ENCODE results near the gene ATP2A1.

Gene ATP2A1

GRCh38 chr16:28918698-28919097, 40.4 kb downstream of the ATP2A1 start:
- peaks cover 18 to 25% of the 10 kb centered on the region in 2 experiments for H3K36me3 ChIP-seq (ENCODE audit: control insufficient read depth in 1 of 2, insufficient read depth in 2 of 2, low read length in 2 of 2)
- no peak overlapping the region for H3K4me2 ChIP-seq (ENCODE audit: low read length)
- H3K14ac ChIP-seq (ENCODE audit: low read length) = no peak overlapping the region
- H3K18ac ChIP-seq (ENCODE audit: low read length) = no peak overlapping the region
- H2BK12ac ChIP-seq (ENCODE audit: low read length) = no peak overlapping the region
- no peak overlapping the region for H2AK5ac ChIP-seq (ENCODE audit: low read length)
- no peak overlapping the region for H4K12ac ChIP-seq (ENCODE audit: low read depth, low read length)
- H2BK5ac ChIP-seq (ENCODE audit: low read depth, low read length, poor library complexity) = no peak overlapping the region
- no peak overlapping the region for H3K9ac ChIP-seq (ENCODE audit: low read length)
- peaks cover 0 to 2% of the 10 kb centered on the region in 2 experiments for H3K4me1 ChIP-seq (ENCODE audit: control insufficient read depth in 1 of 2, insufficient read depth in 2 of 2, low read length in 2 of 2)
- no CpG with 5 or more reads among the region's 3 CpGs for WGBS (ENCODE audit: extremely low coverage, insufficient coverage, insufficient read length)
- H3K23ac ChIP-seq (ENCODE audit: low read length) = no peak overlapping the region
- no peak overlapping the region for H3K27ac ChIP-seq (ENCODE audit: low read depth, low read length)
- no peaks in the 10 kb centered on the region for H3K9me3 ChIP-seq (ENCODE audit: insufficient read depth, low read depth, low read length)
- no peak overlapping the region for H2AFZ ChIP-seq (ENCODE audit: insufficient read depth, low read length, poor library complexity)
- no peak for DNase-seq
- H3K4me3 ChIP-seq (ENCODE audit: low read depth, low read length) = no peak overlapping the region
- H3K4ac ChIP-seq (ENCODE audit: low read depth, low read length) = no peak overlapping the region
- H3K79me2 ChIP-seq (ENCODE audit: control insufficient read depth, insufficient read depth, low read length, poor library complexity) = no peaks in the 10 kb centered on the region
- H3K27me3 ChIP-seq (ENCODE audit: insufficient read depth, low read length) = no peaks in the 10 kb centered on the region
- no peak overlapping the region for H4K8ac ChIP-seq (ENCODE audit: low read depth, low read length)
- no peak overlapping the region for H2BK120ac ChIP-seq (ENCODE audit: insufficient read depth, low read length, poor library complexity)
- H4K91ac ChIP-seq (ENCODE audit: low read depth, low read length) = no peak overlapping the region
- no peaks in the 10 kb centered on the region for H3K79me1 ChIP-seq (ENCODE audit: low read length)

- no CpG with 5 or more reads among the region's 3 CpGs for WGBS (ENCODE audit: extremely low coverage, insufficient coverage, insufficient read length)
- Histone ChIP-seq H4K12ac (ENCODE audit: low read depth, low read length) (no peak overlapping the region), H3K27ac (ENCODE audit: low read depth, low read length) (no peak overlapping the region), H3K79me2 (ENCODE audit: control insufficient read depth, insufficient read depth, low read length, poor library complexity) (peaks cover 7% of the 10 kb centered on the region), H3K4me1 (ENCODE audit: control insufficient read depth in 1 of 2, insufficient read depth in 2 of 2, low read length in 2 of 2) (peaks cover 4 to 10% of the 10 kb centered on the region in 2 experiments), H3K36me3 (ENCODE audit: control insufficient read depth in 1 of 2, insufficient read depth in 2 of 2, low read length in 2 of 2) (peaks cover 0 to 8% of the 10 kb centered on the region in 2 experiments), H3K23ac (ENCODE audit: low read length) (no peak overlapping the region), H2BK120ac (ENCODE audit: insufficient read depth, low read length, poor library complexity) (no peak overlapping the region), H3K18ac (ENCODE audit: low read length) (no peak overlapping the region), H3K9me3 (ENCODE audit: insufficient read depth, low read depth, low read length) (peaks cover 2% of the 10 kb centered on the region), H2BK5ac (ENCODE audit: low read depth, low read length, poor library complexity) (no peak overlapping the region), H3K27me3 (ENCODE audit: insufficient read depth, low read length) (no peaks in the 10 kb centered on the region), H3K14ac (ENCODE audit: low read length) (no peak overlapping the region), H3K4me3 (ENCODE audit: low read depth, low read length) (no peak overlapping the region), H4K8ac (ENCODE audit: low read depth, low read length) (no peak overlapping the region), H3K79me1 (ENCODE audit: low read length) (peaks cover 14% of the 10 kb centered on the region), H2AK5ac (ENCODE audit: low read length) (no peak overlapping the region), H3K9ac (ENCODE audit: low read length) (no peak overlapping the region), H3K4ac (ENCODE audit: low read depth, low read length) (no peak overlapping the region), H4K91ac (ENCODE audit: low read depth, low read length) (no peak overlapping the region), H3K4me2 (ENCODE audit: low read length) (no peak overlapping the region), H2AFZ (ENCODE audit: insufficient read depth, low read length, poor library complexity) (no peak overlapping the region), H2BK12ac (ENCODE audit: low read length) (no peak overlapping the region)
- DNase-seq = no peak
Measured at GRCh38 chr16:28923231-28923587, 44.9 kb downstream of the ATP2A1 start.

- H2AFZ ChIP-seq (ENCODE audit: insufficient read depth, low read length, poor library complexity) = peak overlapping the region; percentile 94
- no CpG with 5 or more reads among the region's 13 CpGs for WGBS (ENCODE audit: extremely low coverage, insufficient coverage, insufficient read length)
- peaks cover 7% of the 10 kb centered on the region for H3K79me2 ChIP-seq (ENCODE audit: control insufficient read depth, insufficient read depth, low read length, poor library complexity)
Measured at GRCh38 chr16:28923652-28924398, 45.5 kb downstream of the ATP2A1 start.

GRCh38 chr16:28924399-28924761, 46.1 kb downstream of the ATP2A1 start:
- Histone ChIP-seq H3K14ac (ENCODE audit: low read length) (peak overlapping the region; percentile 90), H3K18ac (ENCODE audit: low read length) (peak overlapping the region; percentile 92), H2AK5ac (ENCODE audit: low read length) (peak overlapping the region; percentile 78), H3K4me1 (ENCODE audit: control insufficient read depth in 1 of 2, insufficient read depth in 2 of 2, low read length in 2 of 2) (peaks cover 4 to 10% of the 10 kb centered on the region in 2 experiments), H3K79me1 (ENCODE audit: low read length) (peaks cover 14% of the 10 kb centered on the region), H3K9me3 (ENCODE audit: insufficient read depth, low read depth, low read length) (peaks cover 2% of the 10 kb centered on the region), H2AFZ (ENCODE audit: insufficient read depth, low read length, poor library complexity) (peak overlapping the region; percentile 94), H3K27me3 (ENCODE audit: insufficient read depth, low read length) (no peaks in the 10 kb centered on the region), H4K91ac (ENCODE audit: low read depth, low read length) (peak overlapping the region; percentile 72), H3K79me2 (ENCODE audit: control insufficient read depth, insufficient read depth, low read length, poor library complexity) (peaks cover 7% of the 10 kb centered on the region), H4K8ac (ENCODE audit: low read depth, low read length) (peak overlapping the region; percentile 93), H3K9ac (ENCODE audit: low read length) (peak overlapping the region; percentile 75), H3K27ac (ENCODE audit: low read depth, low read length) (peak overlapping the region; percentile 80), H4K12ac (ENCODE audit: low read depth, low read length) (peak overlapping the region; percentile 90), H2BK120ac (ENCODE audit: insufficient read depth, low read length, poor library complexity) (peak overlapping the region; percentile 74), H3K4ac (ENCODE audit: low read depth, low read length) (peak overlapping the region; percentile 83), H2BK5ac (ENCODE audit: low read depth, low read length, poor library complexity) (peak overlapping the region; percentile 85), H3K4me2 (ENCODE audit: low read length) (peak overlapping the region; percentile 91), H3K4me3 (ENCODE audit: low read depth, low read length) (peak overlapping the region; percentile 100), H3K36me3 (ENCODE audit: control insufficient read depth in 1 of 2, insufficient read depth in 2 of 2, low read length in 2 of 2) (peaks cover 0 to 8% of the 10 kb centered on the region in 2 experiments), H2BK12ac (ENCODE audit: low read length) (peak overlapping the region; percentile 37), H3K23ac (ENCODE audit: low read length) (no peak overlapping the region)
- no CpG with 5 or more reads among the region's 15 CpGs for WGBS (ENCODE audit: extremely low coverage, insufficient coverage, insufficient read length)
- DNase-seq = no peak

More at GRCh38 chr16:28923652-28924398, 45.5 kb downstream of the ATP2A1 start:
- Histone ChIP-seq H2BK5ac (ENCODE audit: low read depth, low read length, poor library complexity) (peak overlapping the region; percentile 85), H4K12ac (ENCODE audit: low read depth, low read length) (peak overlapping the region; percentile 90), H2BK120ac (ENCODE audit: insufficient read depth, low read length, poor library complexity) (peak overlapping the region; percentile 74), H3K14ac (ENCODE audit: low read length) (peak overlapping the region; percentile 90), H2AK5ac (ENCODE audit: low read length) (peak overlapping the region; percentile 78), H3K9me3 (ENCODE audit: insufficient read depth, low read depth, low read length) (peaks cover 2% of the 10 kb centered on the region), H3K4me3 (ENCODE audit: low read depth, low read length) (peak overlapping the region; percentile 75), H4K8ac (ENCODE audit: low read depth, low read length) (peak overlapping the region; percentile 93), H3K4ac (ENCODE audit: low read depth, low read length) (peak overlapping the region; percentile 83), H3K27ac (ENCODE audit: low read depth, low read length) (peak overlapping the region; percentile 80), H2BK12ac (ENCODE audit: low read length) (peak overlapping the region; percentile 37), H4K91ac (ENCODE audit: low read depth, low read length) (peak overlapping the region; percentile 72), H3K23ac (ENCODE audit: low read length) (no peak overlapping the region), H3K9ac (ENCODE audit: low read length) (peak overlapping the region; percentile 75), H3K4me2 (ENCODE audit: low read length) (peak overlapping the region; percentile 91), H3K79me1 (ENCODE audit: low read length) (peaks cover 14% of the 10 kb centered on the region), H3K18ac (ENCODE audit: low read length) (peak overlapping the region; percentile 92), H3K36me3 (ENCODE audit: control insufficient read depth in 1 of 2, insufficient read depth in 2 of 2, low read length in 2 of 2) (peaks cover 0 to 8% of the 10 kb centered on the region in 2 experiments), H3K27me3 (ENCODE audit: insufficient read depth, low read length) (no peaks in the 10 kb centered on the region), H3K4me1 (ENCODE audit: control insufficient read depth in 1 of 2, insufficient read depth in 2 of 2, low read length in 2 of 2) (peaks cover 4 to 10% of the 10 kb centered on the region in 2 experiments)
- DNase-seq = no peak

Measured in trophoblast cell (in vitro differentiated cells and primary cell).